ENCODE measurements around the gene SLC30A1. TPM values are rescaled to one million over a fixed set of nuclear protein-coding genes. Genes with fewer than 3 reads are reported as not detected.
"Not testable (repeated sequence)": the region's sequence is repeated elsewhere in the genome, so short reads cannot be mapped to it uniquely, and the experiment has no call there.

The SLC30A1 gene, protein sequence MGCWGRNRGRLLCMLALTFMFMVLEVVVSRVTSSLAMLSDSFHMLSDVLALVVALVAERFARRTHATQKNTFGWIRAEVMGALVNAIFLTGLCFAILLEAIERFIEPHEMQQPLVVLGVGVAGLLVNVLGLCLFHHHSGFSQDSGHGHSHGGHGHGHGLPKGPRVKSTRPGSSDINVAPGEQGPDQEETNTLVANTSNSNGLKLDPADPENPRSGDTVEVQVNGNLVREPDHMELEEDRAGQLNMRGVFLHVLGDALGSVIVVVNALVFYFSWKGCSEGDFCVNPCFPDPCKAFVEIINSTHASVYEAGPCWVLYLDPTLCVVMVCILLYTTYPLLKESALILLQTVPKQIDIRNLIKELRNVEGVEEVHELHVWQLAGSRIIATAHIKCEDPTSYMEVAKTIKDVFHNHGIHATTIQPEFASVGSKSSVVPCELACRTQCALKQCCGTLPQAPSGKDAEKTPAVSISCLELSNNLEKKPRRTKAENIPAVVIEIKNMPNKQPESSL
- total RNA-seq: 5.7 TPM
- 9.3 TPM for polyA plus RNA-seq
- long read RNA-seq, donor 1: 0 reads
- long read RNA-seq, donor 2, full-length matches to known transcripts: 8 of 8 reads
- long read RNA-seq, donor 2, partial matches to known transcripts: 0 of 8 reads
- long read RNA-seq, donor 2, other reads (novel, unspliced or antisense): 0 of 8 reads
- long read RNA-seq, donor 3, full-length matches to known transcripts: 2 of 2 reads
- long read RNA-seq, donor 3, partial matches to known transcripts: 0 of 2 reads
- long read RNA-seq, donor 3, other reads (novel, unspliced or antisense): 0 of 2 reads
- long read RNA-seq, donor 4, full-length matches to known transcripts: 4 of 4 reads
- long read RNA-seq, donor 4, partial matches to known transcripts: 0 of 4 reads
- long read RNA-seq, donor 4, other reads (novel, unspliced or antisense): 0 of 4 reads
- long read RNA-seq, donor 5, full-length matches to known transcripts: 4 of 12 reads
- long read RNA-seq, donor 5, partial matches to known transcripts: 8 of 12 reads
- long read RNA-seq, donor 5, other reads (novel, unspliced or antisense): 0 of 12 reads
- long read RNA-seq, donor 6, full-length matches to known transcripts: 7 of 7 reads
- long read RNA-seq, donor 6, partial matches to known transcripts: 0 of 7 reads
- long read RNA-seq, donor 6, other reads (novel, unspliced or antisense): 0 of 7 reads
- long read RNA-seq, donor 7, full-length matches to known transcripts: 2 of 2 reads
- long read RNA-seq, donor 7, partial matches to known transcripts: 0 of 2 reads
- long read RNA-seq, donor 7, other reads (novel, unspliced or antisense): 0 of 2 reads
- long read RNA-seq, donor 8: 0 reads
- long read RNA-seq, donor 9, full-length matches to known transcripts: 3 of 3 reads
- long read RNA-seq, donor 9, partial matches to known transcripts: 0 of 3 reads
- long read RNA-seq, donor 9, other reads (novel, unspliced or antisense): 0 of 3 reads
- long read RNA-seq, donor 10, full-length matches to known transcripts: 5 of 5 reads
- long read RNA-seq, donor 10, partial matches to known transcripts: 0 of 5 reads
- long read RNA-seq, donor 10, other reads (novel, unspliced or antisense): 0 of 5 reads

DNA sequence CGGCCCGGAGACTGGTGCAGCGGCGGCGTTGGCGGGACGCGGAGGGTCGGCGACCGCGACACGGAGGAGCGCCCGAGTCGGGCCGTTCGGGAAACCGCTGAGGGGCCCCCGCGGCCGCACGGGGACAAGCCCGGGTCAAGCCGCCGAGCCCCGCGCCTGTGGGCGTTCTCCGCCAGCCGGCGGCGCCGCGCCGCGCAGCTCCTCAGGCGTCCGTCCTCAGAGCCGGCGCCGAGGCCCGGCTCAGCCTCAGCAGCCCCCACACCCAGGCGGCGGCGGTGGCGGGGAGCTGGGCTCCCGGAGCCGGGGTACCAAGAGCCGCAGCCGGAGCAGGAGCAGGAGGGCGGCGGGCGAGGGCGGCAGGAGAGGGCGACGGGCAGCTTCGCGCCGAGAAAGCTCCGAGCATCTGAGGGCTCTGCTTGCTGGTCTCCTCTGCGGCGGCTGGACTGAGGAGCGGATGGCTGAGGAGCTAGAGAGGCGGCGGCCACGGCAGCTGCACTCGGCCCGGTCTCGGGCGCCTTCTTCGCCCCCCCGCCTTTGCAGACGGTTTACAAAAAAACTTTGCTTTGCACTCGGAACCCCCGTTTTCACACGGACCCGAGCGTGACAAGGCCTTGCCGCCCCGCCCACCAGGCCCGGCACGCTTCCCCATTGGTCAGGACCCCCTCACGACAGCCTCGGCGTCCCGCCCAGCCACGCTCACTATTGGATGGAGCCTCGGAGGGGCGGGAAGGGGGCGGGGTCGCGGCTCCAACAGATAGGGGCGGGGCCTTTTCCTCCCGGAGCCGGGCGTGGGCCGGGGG lies at the start of gene SLC30A1:
Gene SLC30A1, minus strand, starts transcription at position 522 of the 800 bp plus-strand sequence. CDS start 549 bp downstream, outside the sequence.
- Histone ChIP-seq H3K36me3 (ENCODE audit: control insufficient read depth in 2 of 2, insufficient read depth in 2 of 2, low read length in 1 of 2) (peaks cover 0 to 18% of the 10 kb centered on the region in 2 donors), H3K9me3 (ENCODE audit: control insufficient read depth in 2 of 2, insufficient read depth in 1 of 2, low read length in 1 of 2) (no peaks in the 10 kb centered on the region), H3K27ac (ENCODE audit: low read depth in 1 of 2, low read length in 1 of 2) (peak within 1 kb of the TSS; percentile 83 to 93), H3K4me3 (ENCODE audit: low read length in 2 of 2) (peak within 1 kb of the TSS; percentile 81 to 93), H3K27me3 (ENCODE audit: control insufficient read depth in 2 of 2, insufficient read depth in 1 of 2, low read length in 1 of 2) (peaks cover 0 to 4% of the 10 kb centered on the region in 2 donors), H3K4me1 (ENCODE audit: control insufficient read depth in 2 of 2, insufficient read depth in 2 of 2, low read length in 2 of 2) (peaks cover 7 to 15% of the 10 kb centered on the region in 2 donors)
- DNase-seq (ENCODE audit: low read depth in 6 of 9, low spot score in 9 of 9): peak; percentile 89 to 98 (median 96)
- WGBS: under 1% methylated on average over 98 of the region's 98 CpGs

DNA sequence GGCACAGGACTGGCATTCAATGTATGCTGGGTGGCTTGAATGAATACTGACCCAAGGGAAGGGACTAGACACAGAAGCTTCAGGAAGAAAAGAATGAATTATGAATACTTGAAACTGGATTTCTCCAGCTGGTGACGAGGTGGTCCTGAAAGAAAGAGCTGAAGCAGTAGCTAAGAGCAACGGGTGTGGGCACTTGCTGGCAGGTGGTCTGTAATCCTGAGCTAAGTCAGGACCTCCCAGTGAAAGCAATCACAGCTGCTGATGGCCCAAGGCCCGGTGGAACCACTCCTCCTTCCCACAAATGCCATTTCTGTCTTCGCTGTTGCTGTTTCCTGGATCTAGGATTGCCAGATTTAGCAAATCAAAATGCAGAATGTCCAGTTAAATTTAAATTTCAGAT lies 49.5 kb upstream of the SLC30A1 start:
- Histone ChIP-seq H3K36me3 (ENCODE audit: control insufficient read depth in 2 of 2, insufficient read depth in 2 of 2, low read length in 1 of 2) (no peaks in the 10 kb centered on the region), H3K27ac (ENCODE audit: low read depth in 1 of 2, low read length in 1 of 2) (no peak overlapping the region), H3K4me3 (ENCODE audit: low read length in 2 of 2) (no peak overlapping the region), H3K27me3 (ENCODE audit: control insufficient read depth in 2 of 2, insufficient read depth in 1 of 2, low read length in 1 of 2) (no peaks in the 10 kb centered on the region), H3K9me3 (ENCODE audit: control insufficient read depth in 2 of 2, insufficient read depth in 1 of 2, low read length in 1 of 2) (peaks cover 0 to 4% of the 10 kb centered on the region in 2 donors), H3K4me1 (ENCODE audit: control insufficient read depth in 2 of 2, insufficient read depth in 2 of 2, low read length in 2 of 2) (peaks cover 0 to 13% of the 10 kb centered on the region in 2 donors)
- DNase-seq (ENCODE audit: low read depth in 6 of 9, low spot score in 9 of 9): no peak
- WGBS: 95% methylated on average over 4 of the region's 4 CpGs

DNA sequence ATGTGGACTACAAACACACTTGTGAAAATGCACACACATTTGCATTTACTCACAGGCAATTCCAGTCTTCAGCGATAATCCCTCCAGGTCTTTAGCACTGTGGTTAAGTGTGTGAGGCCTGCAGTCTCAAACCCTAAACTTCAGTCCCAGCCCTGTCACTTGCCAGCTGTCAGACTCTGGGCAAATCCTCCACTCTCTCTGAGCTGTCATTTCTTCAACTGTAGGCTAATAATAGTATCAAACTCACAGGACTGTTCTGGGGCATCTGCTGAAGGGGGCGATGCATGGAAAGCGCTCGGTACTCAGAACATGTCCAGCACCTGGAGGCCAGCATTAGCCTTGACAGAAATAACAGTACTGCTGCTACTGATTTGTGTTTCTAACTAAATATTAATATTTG lies 48.3 kb upstream of the SLC30A1 start:
- no peak overlapping the region for H3K4me3 ChIP-seq (ENCODE audit: low read length in 2 of 2)
- 97% methylated on average over 4 of the region's 4 CpGs for WGBS
- peaks cover 0 to 1% of the 10 kb centered on the region in 2 donors for H3K4me1 ChIP-seq (ENCODE audit: control insufficient read depth in 2 of 2, insufficient read depth in 2 of 2, low read length in 2 of 2)
- no peaks in the 10 kb centered on the region for H3K27me3 ChIP-seq (ENCODE audit: control insufficient read depth in 2 of 2, insufficient read depth in 1 of 2, low read length in 1 of 2)
- H3K27ac ChIP-seq (ENCODE audit: low read depth in 1 of 2, low read length in 1 of 2): no peak overlapping the region
- H3K9me3 ChIP-seq (ENCODE audit: control insufficient read depth in 2 of 2, insufficient read depth in 1 of 2, low read length in 1 of 2): peaks cover 0 to 3% of the 10 kb centered on the region in 2 donors
- H3K36me3 ChIP-seq (ENCODE audit: control insufficient read depth in 2 of 2, insufficient read depth in 2 of 2, low read length in 1 of 2): no peaks in the 10 kb centered on the region
- no peak for DNase-seq (ENCODE audit: low read depth in 6 of 9, low spot score in 9 of 9)

DNA sequence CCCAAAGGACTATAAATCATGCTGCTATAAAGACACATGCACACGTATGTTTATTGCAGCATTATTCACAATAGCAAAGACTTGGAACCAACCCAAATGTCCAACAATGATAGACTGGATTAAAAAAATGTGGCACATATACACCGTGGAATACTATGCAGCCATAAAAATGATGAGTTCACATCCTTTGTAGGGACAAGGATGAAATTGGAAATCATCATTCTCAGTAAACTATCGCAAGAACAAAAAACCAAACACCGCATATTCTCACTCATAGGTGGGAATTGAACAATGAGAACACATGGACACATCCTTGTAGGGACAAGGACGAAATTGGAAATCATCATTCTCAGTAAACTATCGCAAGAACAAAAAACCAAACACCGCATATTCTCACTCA lies 46.9 kb upstream of the SLC30A1 start:
- H3K4me3 ChIP-seq (ENCODE audit: low read length in 2 of 2); H3K4me1 ChIP-seq (ENCODE audit: control insufficient read depth in 2 of 2, insufficient read depth in 2 of 2, low read length in 2 of 2); H3K9me3 ChIP-seq (ENCODE audit: control insufficient read depth in 2 of 2, insufficient read depth in 1 of 2, low read length in 1 of 2); H3K27ac ChIP-seq (ENCODE audit: low read depth in 1 of 2, low read length in 1 of 2); H3K36me3 ChIP-seq (ENCODE audit: control insufficient read depth in 2 of 2, insufficient read depth in 2 of 2, low read length in 1 of 2); DNase-seq (ENCODE audit: low read depth in 6 of 9, low spot score in 9 of 9); H3K27me3 ChIP-seq (ENCODE audit: control insufficient read depth in 2 of 2, insufficient read depth in 1 of 2, low read length in 1 of 2): not testable (repeated sequence)
- WGBS: 98% methylated on average over 6 of the region's 7 CpGs

DNA sequence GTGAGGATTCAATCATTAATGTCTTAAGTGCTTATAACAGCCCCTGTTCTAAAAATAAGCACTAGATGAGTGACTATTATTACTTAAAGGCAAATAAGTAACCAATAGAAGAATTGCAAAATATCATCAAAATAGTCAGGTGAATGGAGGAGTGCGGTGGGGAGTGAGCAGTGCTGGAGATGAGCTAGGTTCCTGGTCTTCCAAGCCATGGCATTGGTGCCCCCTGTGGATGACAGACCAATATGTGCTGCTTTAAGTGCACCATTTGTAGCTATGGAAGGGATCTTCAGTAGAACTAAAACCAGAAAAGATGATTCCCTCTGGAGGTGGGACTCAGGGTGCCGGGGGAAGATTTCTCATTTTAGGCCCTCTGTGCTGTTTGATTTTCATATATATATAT lies 46.1 kb upstream of the SLC30A1 start:
- no peak overlapping the region for H3K27ac ChIP-seq (ENCODE audit: low read depth in 1 of 2, low read length in 1 of 2)
- 58% methylated on average over 2 of the region's 2 CpGs for WGBS
- DNase-seq (ENCODE audit: low read depth in 6 of 9, low spot score in 9 of 9): peak in 1 of 9 donors; percentile 39
- H3K27me3 ChIP-seq (ENCODE audit: control insufficient read depth in 2 of 2, insufficient read depth in 1 of 2, low read length in 1 of 2): no peaks in the 10 kb centered on the region
- H3K36me3 ChIP-seq (ENCODE audit: control insufficient read depth in 2 of 2, insufficient read depth in 2 of 2, low read length in 1 of 2): no peaks in the 10 kb centered on the region
- H3K9me3 ChIP-seq (ENCODE audit: control insufficient read depth in 2 of 2, insufficient read depth in 1 of 2, low read length in 1 of 2): no peaks in the 10 kb centered on the region
- H3K4me1 ChIP-seq (ENCODE audit: control insufficient read depth in 2 of 2, insufficient read depth in 2 of 2, low read length in 2 of 2): peaks cover 0 to 2% of the 10 kb centered on the region in 2 donors
- H3K4me3 ChIP-seq (ENCODE audit: low read length in 2 of 2): no peak overlapping the region

DNA sequence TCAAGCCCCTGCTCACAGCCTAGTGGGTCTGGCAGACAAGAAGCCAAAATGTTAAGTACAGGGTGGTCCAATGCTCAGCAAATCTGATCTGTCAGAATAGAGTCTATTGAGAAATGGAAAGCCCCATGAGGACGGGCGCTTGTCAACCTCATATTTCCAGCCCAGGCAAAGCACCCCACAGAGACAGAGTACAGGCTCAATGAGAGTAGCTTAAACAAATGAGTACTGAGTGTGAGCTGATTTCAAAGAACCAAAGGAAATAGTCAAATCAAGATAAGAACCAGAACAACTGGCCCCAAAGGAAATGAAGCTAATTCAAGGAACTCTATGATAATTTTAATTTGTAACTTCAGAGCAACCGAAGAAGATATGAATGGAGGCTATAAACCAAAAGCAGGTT lies 44.6 kb upstream of the SLC30A1 start:
- WGBS: 51% methylated on average over 3 of the region's 3 CpGs
- H3K9me3 ChIP-seq (ENCODE audit: control insufficient read depth in 2 of 2, insufficient read depth in 1 of 2, low read length in 1 of 2): no peaks in the 10 kb centered on the region

DNA sequence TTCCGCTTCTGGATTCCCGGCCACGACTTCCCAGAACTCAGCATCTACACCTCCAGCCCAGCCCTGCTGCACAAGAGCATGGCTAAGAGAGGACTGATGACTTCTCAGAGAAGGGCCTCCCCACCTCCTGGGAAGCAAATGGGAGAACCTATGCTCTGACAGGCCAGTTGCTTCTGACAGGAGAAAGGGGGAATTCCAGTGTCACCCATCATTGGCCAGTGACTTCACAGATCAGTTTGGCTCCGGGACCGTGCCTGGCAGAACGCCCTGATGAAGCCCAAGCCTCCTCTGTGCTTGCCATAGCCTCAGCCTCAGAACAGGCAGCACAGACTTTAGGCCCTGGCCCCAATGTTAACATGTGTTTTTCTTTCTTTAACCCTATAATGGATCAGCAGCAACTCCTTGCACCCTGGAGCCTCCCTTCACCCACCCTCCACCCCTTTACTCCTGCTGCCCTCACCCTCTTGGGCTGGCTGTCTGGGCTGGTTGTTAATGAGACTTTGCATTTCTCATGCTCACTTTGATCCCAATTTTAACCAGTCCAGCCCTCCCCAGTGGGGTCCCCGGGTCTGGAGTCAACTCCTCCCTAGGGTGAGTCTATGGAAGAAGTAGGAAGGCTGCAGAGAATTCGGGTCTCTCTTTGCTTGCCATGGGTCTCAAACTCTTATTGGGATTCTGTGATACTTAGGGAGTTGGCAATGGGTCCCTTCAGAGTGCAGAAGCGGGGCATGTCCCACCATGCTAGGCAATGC lies 42.7 kb upstream of the SLC30A1 start:
- Histone ChIP-seq H3K4me3 (ENCODE audit: low read length in 2 of 2) (peak overlapping the region in 1 of 2 donors; percentile 16), H3K27ac (ENCODE audit: low read depth in 1 of 2, low read length in 1 of 2) (no peak overlapping the region), H3K27me3 (ENCODE audit: control insufficient read depth in 2 of 2, insufficient read depth in 1 of 2, low read length in 1 of 2) (no peaks in the 10 kb centered on the region), H3K9me3 (ENCODE audit: control insufficient read depth in 2 of 2, insufficient read depth in 1 of 2, low read length in 1 of 2) (no peaks in the 10 kb centered on the region), H3K4me1 (ENCODE audit: control insufficient read depth in 2 of 2, insufficient read depth in 2 of 2, low read length in 2 of 2) (peaks cover 0 to 2% of the 10 kb centered on the region in 2 donors), H3K36me3 (ENCODE audit: control insufficient read depth in 2 of 2, insufficient read depth in 2 of 2, low read length in 1 of 2) (no peaks in the 10 kb centered on the region)
- DNase-seq (ENCODE audit: low read depth in 6 of 9, low spot score in 9 of 9): peak in 1 of 9 donors; percentile 25
- WGBS: 92% methylated on average over 9 of the region's 9 CpGs

More for the DNA sequence above, 44.6 kb upstream of the SLC30A1 start:
- no peak overlapping the region for H3K4me3 ChIP-seq (ENCODE audit: low read length in 2 of 2)
- H3K27ac ChIP-seq (ENCODE audit: low read depth in 1 of 2, low read length in 1 of 2): no peak overlapping the region
- H3K36me3 ChIP-seq (ENCODE audit: control insufficient read depth in 2 of 2, insufficient read depth in 2 of 2, low read length in 1 of 2): no peaks in the 10 kb centered on the region
- peaks cover 0 to 2% of the 10 kb centered on the region in 2 donors for H3K4me1 ChIP-seq (ENCODE audit: control insufficient read depth in 2 of 2, insufficient read depth in 2 of 2, low read length in 2 of 2)
- no peak for DNase-seq (ENCODE audit: low read depth in 6 of 9, low spot score in 9 of 9)
- H3K27me3 ChIP-seq (ENCODE audit: control insufficient read depth in 2 of 2, insufficient read depth in 1 of 2, low read length in 1 of 2): no peaks in the 10 kb centered on the region
